ENCODE data around the gene COG7. TPM values are rescaled to one million over a fixed set of nuclear protein-coding genes. Genes with fewer than 3 reads are reported as not detected.

Gene COG7
- total RNA-seq, 4 donors from 2014 or later, result 37.1 to 121 (median 54.6) TPM

DNA sequence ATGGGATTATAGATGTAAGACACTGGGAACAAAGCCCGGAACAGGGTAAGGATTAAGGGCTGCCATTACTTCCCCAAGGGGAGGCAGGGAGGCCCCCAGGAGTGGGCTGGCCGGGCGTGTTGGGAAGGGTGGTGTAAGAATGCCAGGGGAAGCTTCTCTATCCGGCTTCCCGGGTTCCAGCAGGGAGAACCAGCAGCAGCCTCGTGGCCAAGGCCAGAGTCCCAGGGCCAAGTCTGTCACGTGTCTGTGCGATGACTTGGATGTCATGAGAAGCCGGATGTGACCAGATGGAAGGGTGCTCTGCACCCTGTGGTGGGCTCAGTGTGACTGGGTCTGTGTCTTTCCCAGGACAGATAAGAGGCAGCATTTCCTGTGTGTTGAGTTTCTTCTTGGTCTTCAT is 98.7 kb downstream of the COG7 start:
- in situ Hi-C loops (cut with MboI; ENCODE audit: low pct_ligation_motif_present in 1 of 4, low pct_unique_long_range_greater_than_20kb in 1 of 4, low sequenced_read_pairs in 3 of 4), result no loop called here
- WGBS, 2 donors (ENCODE audit: low coverage in 1 of 2), result 87% methylated on average over 9 of the region's 9 CpGs; no CpG with 5 or more reads in 1 of the 2 donors
- DNase-seq, result no peak

DNA sequence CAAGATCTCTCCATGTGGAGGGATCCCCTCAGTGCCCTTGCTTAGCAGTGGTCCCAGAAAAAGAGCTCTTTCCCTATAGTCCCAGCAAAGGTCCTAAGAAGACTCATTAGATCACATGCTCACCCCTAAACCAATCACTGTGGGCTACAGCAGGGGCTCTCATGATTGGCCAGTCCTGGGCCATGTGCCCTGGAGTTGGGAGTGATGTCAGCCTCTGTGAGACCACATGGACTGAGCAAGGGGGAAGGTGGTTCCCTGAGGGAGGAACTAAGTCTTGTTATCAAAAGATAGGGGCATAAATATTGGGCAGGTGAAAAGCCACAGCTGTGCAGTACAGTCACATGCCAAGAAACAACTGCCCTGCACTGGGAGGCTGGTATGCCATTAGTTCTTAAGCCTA is 99.5 kb downstream of the COG7 start:
- in situ Hi-C loops (cut with MboI; ENCODE audit: low pct_ligation_motif_present in 1 of 4, low pct_unique_long_range_greater_than_20kb in 1 of 4, low sequenced_read_pairs in 3 of 4), result no loop called here
- TF ChIP-seq, protein P1, sequence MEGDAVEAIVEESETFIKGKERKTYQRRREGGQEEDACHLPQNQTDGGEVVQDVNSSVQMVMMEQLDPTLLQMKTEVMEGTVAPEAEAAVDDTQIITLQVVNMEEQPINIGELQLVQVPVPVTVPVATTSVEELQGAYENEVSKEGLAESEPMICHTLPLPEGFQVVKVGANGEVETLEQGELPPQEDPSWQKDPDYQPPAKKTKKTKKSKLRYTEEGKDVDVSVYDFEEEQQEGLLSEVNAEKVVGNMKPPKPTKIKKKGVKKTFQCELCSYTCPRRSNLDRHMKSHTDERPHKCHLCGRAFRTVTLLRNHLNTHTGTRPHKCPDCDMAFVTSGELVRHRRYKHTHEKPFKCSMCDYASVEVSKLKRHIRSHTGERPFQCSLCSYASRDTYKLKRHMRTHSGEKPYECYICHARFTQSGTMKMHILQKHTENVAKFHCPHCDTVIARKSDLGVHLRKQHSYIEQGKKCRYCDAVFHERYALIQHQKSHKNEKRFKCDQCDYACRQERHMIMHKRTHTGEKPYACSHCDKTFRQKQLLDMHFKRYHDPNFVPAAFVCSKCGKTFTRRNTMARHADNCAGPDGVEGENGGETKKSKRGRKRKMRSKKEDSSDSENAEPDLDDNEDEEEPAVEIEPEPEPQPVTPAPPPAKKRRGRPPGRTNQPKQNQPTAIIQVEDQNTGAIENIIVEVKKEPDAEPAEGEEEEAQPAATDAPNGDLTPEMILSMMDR (IDR thresholded peaks at IDR 0.05), result no peak
- no peak for TF ChIP-seq POLR2AphosphoS5 (IDR thresholded peaks at IDR 0.05)
- TF ChIP-seq POLR2A (IDR thresholded peaks at IDR 0.05), result no peak
- no peak for TF ChIP-seq EP300 (IDR thresholded peaks at IDR 0.05; ENCODE audit: low read depth)
- Histone ChIP-seq H3K36me3 (no peaks in the 10 kb centered on the region), H3K4me3 (no peak overlapping the region), H3K4me1 (peaks cover 0 to 13% (median 6%) of the 10 kb centered on the region in 4 donors), H3K9me3 (no peaks in the 10 kb centered on the region), H3K27me3 (no peaks in the 10 kb centered on the region), H3K27ac (no peak overlapping the region)
- DNase-seq, result no peak
- intact Hi-C loops (cut with DNase I; ENCODE audit: low total_unique reads), result no loop called here

More for the DNA sequence above, 98.7 kb downstream of the COG7 start:
- peaks cover 0 to 13% (median 6%) of the 10 kb centered on the region in 4 donors for H3K4me1 ChIP-seq
- H3K27me3 ChIP-seq, result no peaks in the 10 kb centered on the region
- no peaks in the 10 kb centered on the region for H3K36me3 ChIP-seq
- no peak overlapping the region for H3K4me3 ChIP-seq
- intact Hi-C loops (cut with DNase I; ENCODE audit: low total_unique reads), result no loop called here
- no peak overlapping the region for H3K27ac ChIP-seq
- TF ChIP-seq, protein P1 (IDR thresholded peaks at IDR 0.05), result no peak
- TF ChIP-seq EP300 (IDR thresholded peaks at IDR 0.05; ENCODE audit: low read depth), result no peak
- TF ChIP-seq POLR2A (IDR thresholded peaks at IDR 0.05), result no peak
- no peak for TF ChIP-seq POLR2AphosphoS5 (IDR thresholded peaks at IDR 0.05)
- H3K9me3 ChIP-seq, result no peaks in the 10 kb centered on the region

DNA sequence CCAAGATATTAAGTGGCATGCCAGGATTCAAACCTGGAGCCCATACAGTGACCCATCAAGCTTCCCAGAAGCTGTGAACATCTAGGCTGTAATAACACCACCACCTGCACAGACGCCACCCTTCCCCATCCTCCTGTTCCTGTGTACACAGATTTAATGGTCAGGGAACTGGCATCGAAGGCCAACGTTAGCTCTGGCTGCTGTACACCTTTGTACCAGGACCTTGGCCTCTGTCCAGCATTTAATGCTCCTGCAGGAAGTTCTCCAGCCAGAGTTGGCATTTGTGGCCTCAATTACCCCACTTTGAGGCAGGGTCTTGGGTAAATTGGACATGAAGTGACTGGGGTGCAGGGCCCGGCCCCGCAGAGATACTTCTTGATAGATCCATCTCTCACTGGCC is 101.6 kb downstream of the COG7 start:
- H3K9me3 ChIP-seq, result no peaks in the 10 kb centered on the region
- TF ChIP-seq POLR2AphosphoS5 (IDR thresholded peaks at IDR 0.05) (peak in 2 of 3 donors; percentile 18 to 33), EP300 (IDR thresholded peaks at IDR 0.05; ENCODE audit: low read depth) (no peak)

DNA sequence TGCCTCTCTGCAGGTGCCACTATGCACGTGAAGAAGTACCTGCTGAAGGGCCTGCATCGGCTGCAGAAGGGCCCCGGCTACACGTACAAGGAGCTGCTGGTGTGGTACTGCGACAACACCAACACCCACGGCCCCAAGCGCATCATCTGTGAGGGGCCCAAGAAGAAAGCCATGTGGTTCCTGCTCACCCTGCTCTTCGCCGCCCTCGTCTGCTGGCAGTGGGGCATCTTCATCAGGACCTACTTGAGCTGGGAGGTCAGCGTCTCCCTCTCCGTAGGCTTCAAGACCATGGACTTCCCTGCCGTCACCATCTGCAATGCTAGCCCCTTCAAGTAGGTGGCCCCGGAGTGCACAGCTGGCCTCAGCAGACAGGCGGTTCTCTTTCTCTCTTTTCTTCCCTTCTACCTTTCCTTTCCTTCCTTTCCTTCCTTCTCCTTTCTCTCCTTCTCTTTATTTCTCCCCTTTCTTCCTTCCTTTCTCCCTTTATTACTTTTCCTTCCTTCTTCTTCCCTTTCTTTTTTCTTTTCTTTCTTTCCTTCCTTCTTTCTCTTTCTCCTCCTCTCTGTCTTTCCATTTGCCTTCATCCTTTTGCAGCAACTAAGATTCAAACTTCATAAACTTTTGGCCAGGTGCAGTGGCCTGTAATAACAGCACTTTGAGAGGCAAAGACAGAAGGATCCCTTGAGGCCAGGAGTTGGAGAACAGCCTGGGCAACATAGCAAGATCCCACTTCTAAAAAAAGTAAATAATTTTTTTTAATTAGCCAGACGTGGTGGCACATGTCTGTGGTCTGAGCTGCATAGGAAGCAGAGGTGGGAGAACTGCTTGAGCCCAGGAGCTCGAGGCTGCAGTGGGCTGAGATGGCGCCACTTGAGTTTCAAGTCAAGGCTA is 104.2 kb downstream of the COG7 start:
- intact Hi-C loops (cut with DNase I; ENCODE audit: low total_unique reads), result no loop called here
- 75 to 92% methylated on average over 6 to 17 of the region's 18 CpGs for WGBS, 2 donors (ENCODE audit: low coverage in 1 of 2)
- no peak for TF ChIP-seq POLR2AphosphoS5 (IDR thresholded peaks at IDR 0.05)
- no peak for TF ChIP-seq POLR2A (IDR thresholded peaks at IDR 0.05)
- TF ChIP-seq, protein P1 (IDR thresholded peaks at IDR 0.05), result no peak
- no peak for TF ChIP-seq EP300 (IDR thresholded peaks at IDR 0.05; ENCODE audit: low read depth)
- H3K4me3 ChIP-seq, result no peak overlapping the region
- peaks cover 0 to 13% (median 6%) of the 10 kb centered on the region in 4 donors for H3K4me1 ChIP-seq
- H3K27me3 ChIP-seq, result no peaks in the 10 kb centered on the region
- H3K27ac ChIP-seq, result no peak overlapping the region
- no peaks in the 10 kb centered on the region for H3K36me3 ChIP-seq
- in situ Hi-C loops (cut with MboI; ENCODE audit: low pct_ligation_motif_present in 1 of 4, low pct_unique_long_range_greater_than_20kb in 1 of 4, low sequenced_read_pairs in 3 of 4), result no loop called here
- H3K9me3 ChIP-seq, result no peaks in the 10 kb centered on the region
- no peak for DNase-seq

More for the DNA sequence above, 101.6 kb downstream of the COG7 start:
- WGBS, 2 donors (ENCODE audit: low coverage in 1 of 2), result 43% methylated on average over 5 of the region's 5 CpGs; no CpG with 5 or more reads in 1 of the 2 donors
- H3K4me1 ChIP-seq, result peaks cover 0 to 13% (median 6%) of the 10 kb centered on the region in 4 donors
- H3K4me3 ChIP-seq, result no peak overlapping the region
- no peaks in the 10 kb centered on the region for H3K27me3 ChIP-seq
- in situ Hi-C loops (cut with MboI; ENCODE audit: low pct_ligation_motif_present in 1 of 4, low pct_unique_long_range_greater_than_20kb in 1 of 4, low sequenced_read_pairs in 3 of 4) (no loop called here), intact Hi-C loops (cut with DNase I; ENCODE audit: low total_unique reads) (no loop called here)
- peak overlapping the region in 1 of 4 donors; percentile 44 for H3K27ac ChIP-seq
- H3K36me3 ChIP-seq, result no peaks in the 10 kb centered on the region
- DNase-seq, result peak; percentile 79

Measured in transverse colon (tissue), 4 donors.